HG03469 (cell line): ENCODE results near the gene DUOXA2.
"Not testable (repeated sequence)": the region's sequence is repeated elsewhere in the genome, so short reads cannot be mapped to it uniquely, and the experiment has no call there.

ENCODE experiments used
- ATAC-seq: cut with Tn5 transposase; IDR thresholded peaks from one replicate; pipeline ENCODE4 v1.9.1; 2021; ENCODE audit warnings: mild to moderate bottlenecking, moderate library complexity, moderate number of reproducible peaks; ENCODE audit not compliant: unreplicated experiment

DUOXA2 gene

DNA sequence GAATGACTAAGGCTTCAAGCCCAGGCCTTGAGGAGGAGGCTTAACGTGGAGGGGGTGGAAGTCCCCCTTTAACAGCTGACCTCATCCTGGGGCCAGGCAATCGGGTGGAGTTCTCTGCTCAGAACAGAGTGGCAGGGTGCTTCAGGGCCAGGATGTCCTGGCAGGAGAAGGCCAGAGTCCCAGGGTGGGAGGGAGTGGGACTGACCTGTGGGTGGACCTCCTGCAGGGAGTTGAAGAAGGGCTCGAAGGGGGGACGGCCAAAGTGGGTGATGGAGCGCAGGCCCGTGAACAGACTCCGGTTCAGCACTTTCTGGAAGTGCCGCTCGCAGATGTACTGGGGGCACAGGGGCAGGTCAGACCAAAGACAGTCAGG is 19.8 kb upstream of the DUOXA2 start:
- ATAC-seq, result no peak

GRCh38 chr15:45095661-45096060 is 18.5 kb upstream of the DUOXA2 start:
- ATAC-seq, result no peak

- no peak for ATAC-seq
These were observed 16.7 kb upstream of the DUOXA2 start for GRCh38 chr15:45097466-45097865.

GRCh38 chr15:45099549-45100165 is 14.5 kb upstream of the DUOXA2 start:
- ATAC-seq, result no peak

DNA sequence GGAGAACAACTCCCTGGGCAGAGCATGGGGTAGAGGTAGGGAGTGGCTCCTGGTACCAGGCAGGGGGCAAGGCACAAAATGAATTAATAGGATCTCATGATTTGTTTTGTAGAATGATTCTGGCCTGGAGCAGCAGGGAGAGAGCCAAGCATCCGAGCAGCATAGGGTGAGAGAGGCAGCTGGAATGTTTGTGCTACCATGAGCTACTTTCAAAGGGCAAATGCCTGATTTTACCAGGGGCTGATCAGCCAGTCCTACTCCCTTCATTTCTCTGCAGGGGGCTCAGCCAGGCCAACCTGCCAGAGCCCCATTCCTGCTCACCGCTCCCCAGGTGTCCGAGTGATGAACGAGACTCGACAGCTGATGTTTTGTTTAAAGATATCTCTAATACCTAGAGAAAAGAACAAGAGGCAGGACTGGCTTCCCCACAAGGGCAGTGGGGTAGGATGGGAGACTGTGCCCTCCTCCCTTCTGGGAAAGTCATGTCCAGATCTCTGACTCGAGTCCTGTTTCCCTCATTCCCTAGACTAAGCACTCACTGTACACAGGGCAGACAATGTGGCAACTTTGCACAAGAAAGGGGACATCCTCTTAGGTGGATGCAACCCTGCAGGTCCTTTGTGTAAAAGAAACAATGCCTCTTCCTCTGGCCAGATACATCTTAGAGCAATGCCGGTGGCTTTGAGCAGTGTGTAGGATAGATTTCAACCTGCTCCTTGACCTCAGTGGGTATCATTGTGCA is 13.1 kb upstream of the DUOXA2 start:
- no peak for ATAC-seq

DNA sequence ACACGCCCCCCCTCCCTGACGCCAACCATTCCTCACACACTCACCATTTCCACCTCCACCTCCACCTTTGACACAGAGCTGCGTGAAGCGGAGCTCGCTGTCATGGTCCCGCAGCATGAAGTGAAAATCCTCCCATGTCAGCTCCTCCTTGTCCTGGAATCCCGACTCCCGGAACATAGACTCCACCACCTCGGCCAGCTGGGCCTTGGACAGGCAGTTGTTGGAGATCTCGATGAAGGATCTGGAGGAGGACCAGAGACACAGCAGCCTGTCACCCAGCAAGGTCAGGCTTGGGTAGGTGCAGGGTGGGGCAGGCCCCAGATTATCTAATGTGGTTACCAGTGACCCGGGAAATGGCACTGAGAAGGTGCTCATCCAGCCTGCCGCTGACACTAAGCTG is 12.4 kb upstream of the DUOXA2 start:
- no peak for ATAC-seq

- ATAC-seq, result no peak
These were observed 11.9 kb upstream of the DUOXA2 start for GRCh38 chr15:45102226-45102625.

DNA sequence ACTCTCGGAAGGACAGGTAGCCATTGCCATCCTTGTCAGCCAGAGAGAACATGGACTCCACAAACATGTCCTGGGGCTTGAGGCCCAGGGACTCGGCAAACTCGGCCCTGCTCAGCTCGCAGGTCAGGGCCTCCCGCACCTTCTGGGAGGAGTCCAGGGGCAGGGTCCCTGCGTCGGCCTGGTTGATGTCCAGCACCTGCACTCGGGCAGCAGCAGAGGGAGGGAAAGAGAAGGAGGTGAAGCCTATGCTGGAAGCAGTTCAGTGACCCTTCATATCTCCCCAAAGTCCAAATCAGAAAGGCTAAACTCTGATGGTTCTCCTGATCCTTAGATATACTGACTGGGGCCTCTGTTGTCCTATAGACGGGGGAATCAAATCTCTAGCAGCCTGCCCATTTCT is 10.0 kb upstream of the DUOXA2 start:
- not testable (repeated sequence) for ATAC-seq

DNA sequence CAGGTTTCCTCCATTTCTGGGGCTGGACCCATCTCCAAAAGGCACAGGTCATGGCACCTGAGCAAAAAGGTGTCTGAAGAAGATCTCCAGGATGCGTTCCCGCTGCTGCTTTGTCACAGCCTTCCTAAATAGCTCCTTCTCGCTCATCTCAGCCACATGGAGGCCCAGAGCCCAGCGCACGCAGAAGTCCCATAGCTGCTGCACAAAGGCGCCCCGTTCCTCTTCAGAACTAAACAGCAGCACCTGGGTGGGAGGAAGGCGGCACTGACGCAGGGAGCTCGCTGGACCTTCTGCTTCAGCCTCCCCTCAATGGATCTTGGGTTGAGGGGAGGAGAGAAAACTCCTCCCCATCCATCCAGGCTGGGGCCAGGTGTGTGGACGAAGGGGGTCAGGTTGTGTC is 8.5 kb upstream of the DUOXA2 start:
- no peak for ATAC-seq

- ATAC-seq, result no peak
These were observed 7.9 kb upstream of the DUOXA2 start for GRCh38 chr15:45106002-45106790.

DNA sequence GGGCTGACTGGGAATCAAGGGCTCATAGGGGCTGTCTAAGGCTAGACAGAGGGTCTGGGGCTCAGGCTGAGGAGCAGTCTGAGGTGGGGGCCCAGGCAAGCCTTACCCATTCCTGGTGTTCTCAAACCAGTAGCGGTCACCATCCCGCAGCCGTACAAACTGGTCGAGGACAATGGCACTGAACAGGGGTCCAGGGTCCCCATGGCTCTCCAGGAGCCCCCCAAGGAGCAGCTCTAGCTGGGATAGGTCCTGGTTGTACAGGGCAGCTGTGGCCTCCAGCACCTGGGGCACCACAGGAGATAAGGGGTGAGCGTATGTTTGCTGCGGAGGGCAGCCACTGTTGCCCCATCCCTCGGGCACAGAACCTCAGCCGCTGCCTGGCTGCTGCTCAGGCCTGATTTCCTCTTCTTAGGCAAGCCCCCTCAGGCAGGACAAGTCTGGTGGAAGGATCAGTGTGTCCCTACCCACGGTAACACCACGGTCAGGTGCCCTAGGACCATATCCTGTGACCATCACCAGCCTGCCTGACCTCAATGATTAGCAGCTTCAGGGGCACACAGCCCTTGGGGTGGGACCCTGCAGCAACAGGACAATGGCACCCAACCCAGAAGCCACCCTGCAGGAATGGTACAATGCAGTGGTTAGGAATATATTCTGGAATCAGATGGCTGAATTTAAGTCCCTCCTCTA is 6.0 kb upstream of the DUOXA2 start:
- no peak for ATAC-seq

DNA sequence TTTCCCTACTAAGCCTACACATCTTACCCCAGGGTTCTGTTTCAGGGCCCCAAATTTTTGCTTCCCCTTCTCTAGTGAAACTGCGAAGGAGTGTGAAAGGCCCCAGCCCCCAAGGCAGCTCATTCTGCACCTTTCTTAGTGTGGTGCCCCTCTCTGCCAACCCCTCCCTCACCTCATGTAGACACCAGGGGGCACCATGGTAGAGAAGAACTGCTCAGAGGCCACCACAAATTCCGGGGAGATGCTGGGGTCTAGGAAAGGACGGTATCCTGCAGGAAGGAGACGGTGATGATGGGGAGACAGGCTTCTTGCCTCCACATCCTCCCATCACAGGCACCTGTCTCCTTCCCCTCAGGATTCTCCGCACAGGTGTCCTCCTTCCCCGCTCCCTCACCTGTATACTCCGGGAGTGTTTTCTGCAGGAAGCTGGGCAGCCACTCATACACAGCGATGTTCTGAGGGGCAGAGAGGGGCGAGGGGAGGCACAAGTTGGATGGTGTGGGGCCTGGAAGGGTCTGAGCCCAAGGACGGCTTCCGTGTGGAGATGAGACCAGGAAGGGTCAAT is 3.8 kb upstream of the DUOXA2 start:
- no peak for ATAC-seq

GRCh38 chr15:45111390-45112142 is 2.6 kb upstream of the DUOXA2 start:
- no peak for ATAC-seq

- ATAC-seq, result no peak
These were observed 2.0 kb upstream of the DUOXA2 start for GRCh38 chr15:45112143-45112590.

- ATAC-seq, result no peak
These were observed 1.3 kb upstream of the DUOXA2 start for GRCh38 chr15:45112591-45113379.

GRCh38 chr15:45113380-45113990 is 641 bp upstream of the DUOXA2 start:
- no peak for ATAC-seq

GRCh38 chr15:45114751-45115085 is 592 bp downstream of the DUOXA2 start:
- ATAC-seq, result no peak

- ATAC-seq, result no peak
These were observed 1.2 kb downstream of the DUOXA2 start for GRCh38 chr15:45115312-45115820.

DNA sequence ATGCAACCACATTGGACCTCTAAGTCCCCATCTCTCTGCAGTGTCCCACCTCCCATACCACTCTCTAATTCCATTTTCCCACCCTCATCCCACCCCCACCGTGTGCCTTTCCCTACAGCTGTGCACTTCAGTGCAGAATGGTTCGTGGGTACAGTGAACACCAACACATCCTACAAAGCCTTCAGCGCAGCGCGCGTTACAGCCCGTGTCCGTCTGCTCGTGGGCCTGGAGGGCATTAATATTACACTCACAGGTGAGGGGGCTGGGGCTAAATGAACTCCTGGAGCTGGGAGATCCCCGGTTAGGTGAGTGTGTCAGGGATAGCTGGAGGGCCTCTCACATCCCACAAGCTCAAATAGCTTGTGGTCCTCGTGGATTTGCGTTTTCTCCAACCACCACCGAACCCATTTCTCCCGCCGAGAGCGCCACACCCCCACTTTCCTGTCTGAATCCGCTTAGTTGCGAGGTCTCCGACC is 1.9 kb downstream of the DUOXA2 start:
- no peak for ATAC-seq
